ENCODE results near the gene SMIM9. TPM values are rescaled to one million over a fixed set of nuclear protein-coding genes. Genes with fewer than 3 reads are reported as not detected.

The SMIM9 gene
- total RNA-seq, 2 experiments from 2014 or later = not detected

DNA sequence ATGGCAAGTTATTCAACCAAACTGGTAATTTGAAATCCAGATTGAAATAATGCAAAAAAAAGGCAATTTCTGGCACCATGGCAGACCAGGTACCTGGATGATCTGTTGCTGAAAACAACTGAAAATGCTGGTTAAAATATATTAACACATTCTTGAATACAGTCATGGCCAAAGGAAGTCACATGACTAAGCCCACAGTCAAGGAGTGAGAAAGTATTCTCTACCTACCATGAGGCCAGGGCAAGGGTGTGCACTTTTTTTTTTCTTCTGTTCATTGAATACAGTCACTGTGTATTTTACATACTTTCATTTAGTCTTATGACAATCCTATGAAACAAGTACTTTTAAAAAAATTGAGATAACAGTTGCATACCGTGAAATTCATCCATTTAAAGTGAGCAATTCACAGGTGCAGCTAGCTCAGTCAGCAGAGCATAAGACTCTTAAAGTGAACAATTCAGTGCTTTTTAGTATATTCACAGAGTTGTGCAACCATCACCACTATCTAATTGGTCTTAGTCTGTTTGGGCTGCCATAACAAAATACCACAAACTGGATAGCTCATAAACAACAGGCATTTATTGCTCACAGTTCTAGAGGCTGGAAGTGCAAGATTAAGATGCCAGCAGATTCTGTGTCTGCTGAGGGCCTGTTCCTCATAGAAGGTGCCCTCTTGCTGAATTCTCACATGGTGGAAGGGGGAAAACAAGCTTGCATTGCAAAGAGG, 24.4 kb downstream of the SMIM9 start:
- no peaks in the 10 kb centered on the region for H3K27me3 Mint-ChIP-seq
- peaks cover 0 to 2% of the 10 kb centered on the region in 2 experiments for H3K27me3 ChIP-seq (ENCODE audit: control insufficient read depth in 1 of 2, insufficient read depth in 2 of 2, low read length in 2 of 2)
- H3K27ac Mint-ChIP-seq = no peak overlapping the region
- H3K4me3 ChIP-seq (ENCODE audit: low read length) = no peak overlapping the region
- intact Hi-C loops (cut with DNase I, micrococcal nuclease) = no loop called here
- ChIA-PET CTCF (no interaction called here), POLR2A (interaction anchor here (0.6 kb wide), 1 partner anchor 26 kb away, joined by 3 read pairs; no protein-coding TSS in a partner anchor)
- no peaks in the 10 kb centered on the region for H3K36me3 ChIP-seq (ENCODE audit: insufficient read depth, low read length)
- H3K4me1 Mint-ChIP-seq (ENCODE audit: low read depth) = peaks cover 7% of the 10 kb centered on the region
- H3K36me3 Mint-ChIP-seq (ENCODE audit: low read depth) = no peaks in the 10 kb centered on the region
- H3K4me1 ChIP-seq (ENCODE audit: insufficient read depth, low read length) = peaks cover 7% of the 10 kb centered on the region
- no peaks in the 10 kb centered on the region for H3K9me3 Mint-ChIP-seq
- TF ChIP-seq, protein P1, sequence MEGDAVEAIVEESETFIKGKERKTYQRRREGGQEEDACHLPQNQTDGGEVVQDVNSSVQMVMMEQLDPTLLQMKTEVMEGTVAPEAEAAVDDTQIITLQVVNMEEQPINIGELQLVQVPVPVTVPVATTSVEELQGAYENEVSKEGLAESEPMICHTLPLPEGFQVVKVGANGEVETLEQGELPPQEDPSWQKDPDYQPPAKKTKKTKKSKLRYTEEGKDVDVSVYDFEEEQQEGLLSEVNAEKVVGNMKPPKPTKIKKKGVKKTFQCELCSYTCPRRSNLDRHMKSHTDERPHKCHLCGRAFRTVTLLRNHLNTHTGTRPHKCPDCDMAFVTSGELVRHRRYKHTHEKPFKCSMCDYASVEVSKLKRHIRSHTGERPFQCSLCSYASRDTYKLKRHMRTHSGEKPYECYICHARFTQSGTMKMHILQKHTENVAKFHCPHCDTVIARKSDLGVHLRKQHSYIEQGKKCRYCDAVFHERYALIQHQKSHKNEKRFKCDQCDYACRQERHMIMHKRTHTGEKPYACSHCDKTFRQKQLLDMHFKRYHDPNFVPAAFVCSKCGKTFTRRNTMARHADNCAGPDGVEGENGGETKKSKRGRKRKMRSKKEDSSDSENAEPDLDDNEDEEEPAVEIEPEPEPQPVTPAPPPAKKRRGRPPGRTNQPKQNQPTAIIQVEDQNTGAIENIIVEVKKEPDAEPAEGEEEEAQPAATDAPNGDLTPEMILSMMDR (IDR thresholded peaks at IDR 0.05) = no peak
- H3K4me3 Mint-ChIP-seq = no peak overlapping the region
- no peaks in the 10 kb centered on the region for H3K9me3 ChIP-seq (ENCODE audit: control insufficient read depth in 1 of 2, insufficient read depth in 1 of 2, low read length in 2 of 2)
- no peak overlapping the region for H3K27ac ChIP-seq (ENCODE audit: low read depth in 1 of 2, low read length in 2 of 2)
- DNase-seq = peak in 1 of 14 experiments; percentile 33
- no peak for ATAC-seq (ENCODE audit: poor library complexity)

DNA sequence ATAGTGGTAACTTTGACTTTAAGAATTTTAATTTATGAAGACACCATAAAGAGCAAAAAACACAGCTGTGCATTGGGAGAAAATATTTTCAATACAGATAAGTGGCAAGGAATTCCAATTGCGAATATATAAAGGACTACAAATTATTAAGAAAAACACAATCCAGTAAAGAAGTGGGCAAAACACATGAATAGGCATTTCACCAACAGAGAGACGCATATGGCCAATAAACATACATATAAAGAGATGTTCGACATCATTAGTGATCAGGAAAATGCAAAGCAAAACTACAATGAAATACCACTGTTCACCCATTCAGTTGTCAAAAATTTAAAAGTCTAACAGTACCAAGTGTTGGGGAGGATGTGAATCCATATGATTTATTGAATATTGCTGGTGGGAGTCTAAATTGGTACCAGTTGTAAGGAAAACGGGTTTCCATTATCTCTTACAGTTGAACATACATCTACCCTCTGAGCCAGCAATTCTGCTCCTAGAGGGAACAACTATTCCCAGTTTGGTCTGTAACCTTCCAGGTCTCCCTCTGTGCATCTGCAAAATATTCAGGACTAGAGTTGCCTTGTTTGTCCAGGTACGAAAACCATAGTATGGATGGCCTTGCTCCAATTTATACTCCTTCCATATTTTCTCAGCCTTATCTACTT, 27.5 kb downstream of the SMIM9 start:
- Mint-ChIP-seq H3K9me3 (no peaks in the 10 kb centered on the region), H3K4me3 (no peak overlapping the region), H3K36me3 (ENCODE audit: low read depth) (no peaks in the 10 kb centered on the region), H3K27ac (no peak overlapping the region), H3K27me3 (no peaks in the 10 kb centered on the region), H3K4me1 (ENCODE audit: low read depth) (peaks cover 32% of the 10 kb centered on the region)
- TF ChIP-seq, protein P1 (IDR thresholded peaks at IDR 0.05) = no peak
- Histone ChIP-seq H3K36me3 (ENCODE audit: insufficient read depth, low read length) (no peaks in the 10 kb centered on the region), H3K4me3 (ENCODE audit: low read length) (no peak overlapping the region), H3K27me3 (ENCODE audit: control insufficient read depth in 1 of 2, insufficient read depth in 2 of 2, low read length in 2 of 2) (peaks cover 0 to 2% of the 10 kb centered on the region in 2 experiments), H3K9me3 (ENCODE audit: control insufficient read depth in 1 of 2, insufficient read depth in 1 of 2, low read length in 2 of 2) (no peaks in the 10 kb centered on the region), H3K4me1 (ENCODE audit: insufficient read depth, low read length) (peaks cover 23% of the 10 kb centered on the region), H3K27ac (ENCODE audit: low read depth in 1 of 2, low read length in 2 of 2) (no peak overlapping the region)
- ChIA-PET POLR2A (no interaction called here), CTCF (no interaction called here)
- intact Hi-C loops (cut with DNase I, micrococcal nuclease) = no loop called here
- ATAC-seq (ENCODE audit: poor library complexity) (no peak), DNase-seq (no peak)

DNA sequence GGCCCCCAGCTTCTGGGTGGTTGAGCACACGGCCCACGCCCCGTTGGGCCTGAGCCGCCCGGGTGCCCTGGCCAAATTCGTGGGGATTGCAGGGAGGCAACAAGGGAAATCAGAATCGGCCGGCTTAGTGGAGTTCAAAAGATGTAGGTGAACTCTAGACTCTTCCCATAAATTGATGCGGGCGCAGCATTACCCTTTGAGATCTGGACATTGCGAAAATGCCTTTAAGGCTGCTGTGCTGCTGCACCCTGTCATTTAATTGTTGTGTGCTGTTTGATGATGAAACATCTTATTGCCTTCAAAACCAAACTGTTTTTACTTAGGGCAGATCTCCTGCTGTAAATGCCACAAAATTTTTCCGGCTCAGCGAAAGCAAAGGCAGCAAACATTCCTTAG, 28.8 kb downstream of the SMIM9 start:
- no peak overlapping the region for H3K27ac ChIP-seq (ENCODE audit: low read depth in 1 of 2, low read length in 2 of 2)
- no peaks in the 10 kb centered on the region for H3K27me3 Mint-ChIP-seq
- H3K27ac Mint-ChIP-seq = no peak overlapping the region
- H3K27me3 ChIP-seq (ENCODE audit: control insufficient read depth in 1 of 2, insufficient read depth in 2 of 2, low read length in 2 of 2) = no peaks in the 10 kb centered on the region
- no peaks in the 10 kb centered on the region for H3K9me3 Mint-ChIP-seq
- peaks cover 31% of the 10 kb centered on the region for H3K4me1 ChIP-seq (ENCODE audit: insufficient read depth, low read length)
- H3K36me3 Mint-ChIP-seq (ENCODE audit: low read depth) = no peaks in the 10 kb centered on the region
- peak overlapping the region; percentile 80 for H3K4me3 ChIP-seq (ENCODE audit: low read length)
- ChIA-PET CTCF (interaction anchor here (1.4 kb wide), 1 partner anchor 29 kb away, joined by 3 read pairs; no protein-coding TSS in a partner anchor), POLR2A (interaction anchor here (0.8 to 1.8 kb wide), 2 partner anchors 21 to 43 kb away, joined by 5 to 17 read pairs; partner anchors contain the start of gene DKC1)
- no peaks in the 10 kb centered on the region for H3K9me3 ChIP-seq (ENCODE audit: control insufficient read depth in 1 of 2, insufficient read depth in 1 of 2, low read length in 2 of 2)
- peaks cover 39% of the 10 kb centered on the region for H3K4me1 Mint-ChIP-seq (ENCODE audit: low read depth)
- ATAC-seq (ENCODE audit: poor library complexity) = no peak
- intact Hi-C loops (cut with DNase I, micrococcal nuclease) = loop anchor here in 1 of 2 experiments (2.0 kb wide), 1 partner anchor 43 kb away; the partner anchor contains the start of gene DKC1
- peak overlapping the region; percentile 88 for H3K4me3 Mint-ChIP-seq
- TF ChIP-seq, protein P1 (IDR thresholded peaks at IDR 0.05) = no peak
- no peaks in the 10 kb centered on the region for H3K36me3 ChIP-seq (ENCODE audit: insufficient read depth, low read length)
- DNase-seq = no peak
